OCI-LY1 (cell line): ENCODE data around the gene HAUS8.

Source experiments
- CTCF ChIP-seq: fragments of 200-600 bp; sonication (generic), shearing (Covaris generic); IDR thresholded peaks from 2 replicates; pipeline ENCODE4 v1.5.1; 2017; ENCODE audit warnings: mild to moderate bottlenecking, antibody characterized with exemption, low read length, moderate library complexity, mixed read lengths
- EZH2 ChIP-seq: fragments of 200-600 bp; sonication (generic), shearing (Covaris generic); IDR thresholded peaks from 2 replicates; pipeline ENCODE4 v1.8.0; 2017; ENCODE audit warnings: borderline replicate concordance, mixed run types, mild to moderate bottlenecking, antibody characterized with exemption, low read length, moderate library complexity, mixed read lengths

- TF ChIP-seq CTCF (no peak), EZH2 (no peak)
Observed at GRCh38 chr19:17095141-17095919, 20.1 kb upstream of the HAUS8 start.
